GM12878 (cell line): ENCODE results near the gene SNX11. TPM values are rescaled to one million over a fixed set of nuclear protein-coding genes. Genes with fewer than 3 reads are reported as not detected.
A peak's percentile ranks its signal among the peaks of the same experiment; 100 is the strongest.

Experiments used
- ATAC-seq: fragments of 200-7000 bp; cut with Tn5 transposase; 3 replicates; pipeline ENCODE4 v1.9.1; 2020; ENCODE audit warnings: mild to moderate bottlenecking, moderate library complexity
- BruUV-seq: library from RNA; stranded (reverse); fragments of 400-500 nt; replicated peaks from 2 replicates; lab custom pipeline; 2021; lab: Mats Ljungman, UMichigan
- CTCF ChIA-PET: fragments of 300-600 bp; sonication (Branson Sonifier 250); formaldehyde crosslinking; extraction: SDS; loops from one replicate; lab custom pipeline; 2021; ENCODE audit warnings: inconsistent platforms; lab: Yijun Ruan, JAX
- POLR2A ChIA-PET: fragments of 350-600 bp; formaldehyde crosslinking; extraction: SDS; loops from one replicate; lab custom pipeline; 2021; ENCODE audit warnings: inconsistent platforms; lab: Charles Lee
- RAD21 ChIA-PET: fragments of 300-600 bp; sonication (Branson Sonifier 250); formaldehyde crosslinking; loops from one replicate; lab custom pipeline; 2023; ENCODE audit warnings: antibody characterized with exemption; ENCODE audit not compliant: unreplicated experiment; lab: Charles Lee
- SMC1A ChIA-PET: fragments of 300-600 bp; sonication (Branson Sonifier 250); formaldehyde crosslinking; loops from one replicate; lab custom pipeline; 2023; ENCODE audit not compliant: unreplicated experiment, uncharacterized antibody; lab: Charles Lee
- DNase-seq: peaks from one replicate; pipeline ENCODE4 v3.0.0-alpha.2; 2011; ENCODE audit warnings: low read depth, low spot score
- FAIRE-seq: peaks from 3 replicates; lab custom pipeline; 2011; peaks lifted over from hg19 to GRCh38; lab: Jason Lieb, UNC
- H2AFZ ChIP-seq: 2 replicates; pipeline ENCODE4 v1.6.0; 2011; ENCODE audit warnings: low read depth, low read length, control low read depth; ENCODE audit not compliant: control insufficient read depth
- H3K27ac ChIP-seq: 2 replicates; pipeline ENCODE4 v1.5.1; 2011; ENCODE audit warnings: control low read depth; ENCODE audit not compliant: control insufficient read depth, insufficient read depth
- H3K27me3 ChIP-seq, 2 experiments: replicated peaks in 1 of 2; 2 replicates each; pipeline versions ENCODE4 v1.6.0 to v1.6.1; 2011; ENCODE audit warnings: low read length in 1 of 2; ENCODE audit not compliant: control insufficient read depth in 2 of 2, insufficient read depth in 2 of 2
- H3K36me3 ChIP-seq, 2 experiments: 2 replicates each; pipeline ENCODE4 v1.5.1; 2011; ENCODE audit warnings: low read length in 1 of 2; ENCODE audit not compliant: control insufficient read depth in 2 of 2, insufficient read depth in 2 of 2
- H3K4me1 ChIP-seq: 2 replicates; pipeline ENCODE4 v1.6.1; 2011; ENCODE audit warnings: mild to moderate bottlenecking, low read length, moderate library complexity, mixed read lengths; ENCODE audit not compliant: control insufficient read depth, insufficient read depth
- H3K4me2 ChIP-seq: 2 replicates; pipeline ENCODE4 v1.6.0; 2011; ENCODE audit warnings: control low read depth; ENCODE audit not compliant: control insufficient read depth, insufficient read depth
- H3K4me3 ChIP-seq: fragments of 200-600 bp; sonication (generic); 2 replicates; pipeline ENCODE4 v1.5.1; 2016
- H3K79me2 ChIP-seq: 2 replicates; pipeline ENCODE4 v1.6.0; 2011; ENCODE audit warnings: low read length; ENCODE audit not compliant: control insufficient read depth, insufficient read depth
- H3K9ac ChIP-seq: 2 replicates; pipeline ENCODE4 v1.8.0; 2011; ENCODE audit warnings: low read length, control low read depth, mixed read lengths; ENCODE audit not compliant: control insufficient read depth, insufficient read depth
- H3K9me3 ChIP-seq: replicated peaks from 3 replicates; pipeline ENCODE4 v1.5.1; 2011; ENCODE audit warnings: mild to moderate bottlenecking, low read length; ENCODE audit not compliant: control insufficient read depth, insufficient read depth
- H4K20me1 ChIP-seq: 2 replicates; pipeline ENCODE4 v1.6.0; 2011; ENCODE audit not compliant: control insufficient read depth, insufficient read depth
- LARP7 ChIP-seq: fragments of 450-650 bp; IDR thresholded peaks from 2 replicates; pipeline ENCODE4 v1.6.1; 2017; ENCODE audit warnings: mild to moderate bottlenecking
- POU2F2 ChIP-seq: IDR thresholded peaks from 3 replicates; pipeline ENCODE4 v1.6.1; 2011; ENCODE audit warnings: low read depth, mild to moderate bottlenecking, low read length, borderline replicate concordance
- SMARCA5 ChIP-seq: fragments of 450-650 bp; IDR thresholded peaks from 2 replicates; pipeline ENCODE4 v1.6.1; 2017; ENCODE audit warnings: mild to moderate bottlenecking
- WGBS: methylation state at CpG from one replicate; pipeline ENCODE4 v1.1.6; 2016; ENCODE audit warnings: low lambda C conversion rate; ENCODE audit not compliant: insufficient replicate concordance, insufficient coverage; ENCODE audit errors: missing lambda C conversion rate; 5-methylcytosine and 5-hydroxymethylcytosine counted together
- in situ Hi-C: fragments of 300-500 bp; cut with MboI; formaldehyde crosslinking; loops from 9 replicates; pipeline ENCODE4 v1.14.3; 2018; ENCODE audit warnings: mixed read lengths
- intact Hi-C: fragments of 100-400 bp; cut with micrococcal nuclease; formaldehyde crosslinking; loops from one replicate; pipeline ENCODE4 v1.14.2; 2022; ENCODE audit not compliant: unreplicated experiment
- polyA plus RNA-seq, 11 experiments: library from polyadenylated mRNA; depleted of rRNA in 4 of 11; unstranded in 6 of 11; stranded (reverse) in 5 of 11; fragments of >200 nt; fragmentation: Nextera tagmentation in 4 of 11; fragmentation: Illumina TruSeq in 1 of 11; extraction: Ambion mirVana in 4 of 11; extraction: Trizol in 1 of 11; gene quantifications; 1 replicate in 1 of 11; 2 replicates in 10 of 11; pipeline versions ENCODE4 v1.2.1 to v1.2.3, GENCODE V29; 2011 to 2016; ENCODE audit warnings: inconsistent platforms in 2 of 11, missing spikeins in 2 of 11, low read depth in 1 of 11
- total RNA-seq, 4 experiments: library from RNA; depleted of rRNA in 3 of 4; stranded (reverse); fragments of >200 nt in 3 of 4; fragmentation: Illumina TruSeq in 1 of 4; extraction: Trizol in 1 of 4; gene quantifications; 2 replicates each; pipeline versions ENCODE4 v1.2.1 to v1.2.3, GENCODE V29; 2013 to 2021
- TF ChIP-seq, protein P1 (sequence below): fragments of 450-650 bp; IDR thresholded peaks from 2 replicates; pipeline ENCODE4 v1.6.1; 2017; ENCODE audit warnings: antibody characterized with exemption, mild to moderate bottlenecking, moderate library complexity

The SNX11 gene
- total and polyA plus RNA-seq, 10 of the 15 experiments (the other 5 are each of a cell fraction or from before 2014, with no cell fraction given) = 34.2 to 127 (median 61.8) TPM

DNA sequence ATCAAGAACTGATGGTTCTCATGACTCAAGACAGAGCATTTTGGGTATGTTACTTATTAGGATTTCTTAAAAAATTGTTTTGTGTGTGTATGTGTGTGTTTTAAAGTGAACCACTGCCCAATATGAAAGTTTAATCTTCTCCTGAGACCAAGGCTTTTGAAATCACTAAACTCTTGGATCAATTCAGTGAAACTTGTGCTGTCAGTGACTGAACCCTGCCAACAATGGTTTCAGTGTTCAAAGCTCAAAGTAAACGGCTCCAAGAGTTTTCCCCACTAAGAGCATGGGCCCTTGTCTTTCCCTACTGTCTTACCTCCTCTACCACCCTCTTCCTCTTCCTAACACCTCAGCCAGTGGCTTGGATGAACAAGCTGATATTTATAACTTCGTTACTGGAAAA is 37.4 kb upstream of the SNX11 start:
- in situ Hi-C loops (no loop called here), intact Hi-C loops (no loop called here)
- Histone ChIP-seq H2AFZ (no peak overlapping the region), H3K27ac (no peak overlapping the region), H3K9me3 (no peaks in the 10 kb centered on the region), H3K9ac (no peak overlapping the region), H4K20me1 (no peaks in the 10 kb centered on the region), H3K27me3 (no peaks in the 10 kb centered on the region), H3K79me2 (no peaks in the 10 kb centered on the region), H3K4me2 (no peak overlapping the region), H3K4me3 (no peak overlapping the region), H3K36me3 (peaks cover 4 to 17% of the 10 kb centered on the region in 2 experiments; a peak in 3 of 4 replicates), H3K4me1 (no peaks in the 10 kb centered on the region)
- 87% methylated on average over 2 of the region's 2 CpGs for WGBS
- TSS peak; percentile 95 for BruUV-seq
- ChIA-PET RAD21 (no interaction called here), POLR2A (interaction anchor here (0.5 kb wide), 2 partner anchors 8 to 22 kb away, joined by 3 to 6 read pairs; partner anchors contain the start of gene NFE2L1), SMC1A (interaction anchor here (0.7 kb wide), 1 partner anchor 12 kb away, joined by 3 read pairs; no protein-coding TSS in a partner anchor), CTCF (interaction anchor here (1.1 to 3.9 kb wide), 2 partner anchors 10 to 45 kb away, joined by 3 to 32 read pairs; no protein-coding TSS in a partner anchor)
- FAIRE-seq = no peak
- TF ChIP-seq SMARCA5 (no peak), LARP7 (no peak), POU2F2 (no peak)
- TF ChIP-seq, protein P1, sequence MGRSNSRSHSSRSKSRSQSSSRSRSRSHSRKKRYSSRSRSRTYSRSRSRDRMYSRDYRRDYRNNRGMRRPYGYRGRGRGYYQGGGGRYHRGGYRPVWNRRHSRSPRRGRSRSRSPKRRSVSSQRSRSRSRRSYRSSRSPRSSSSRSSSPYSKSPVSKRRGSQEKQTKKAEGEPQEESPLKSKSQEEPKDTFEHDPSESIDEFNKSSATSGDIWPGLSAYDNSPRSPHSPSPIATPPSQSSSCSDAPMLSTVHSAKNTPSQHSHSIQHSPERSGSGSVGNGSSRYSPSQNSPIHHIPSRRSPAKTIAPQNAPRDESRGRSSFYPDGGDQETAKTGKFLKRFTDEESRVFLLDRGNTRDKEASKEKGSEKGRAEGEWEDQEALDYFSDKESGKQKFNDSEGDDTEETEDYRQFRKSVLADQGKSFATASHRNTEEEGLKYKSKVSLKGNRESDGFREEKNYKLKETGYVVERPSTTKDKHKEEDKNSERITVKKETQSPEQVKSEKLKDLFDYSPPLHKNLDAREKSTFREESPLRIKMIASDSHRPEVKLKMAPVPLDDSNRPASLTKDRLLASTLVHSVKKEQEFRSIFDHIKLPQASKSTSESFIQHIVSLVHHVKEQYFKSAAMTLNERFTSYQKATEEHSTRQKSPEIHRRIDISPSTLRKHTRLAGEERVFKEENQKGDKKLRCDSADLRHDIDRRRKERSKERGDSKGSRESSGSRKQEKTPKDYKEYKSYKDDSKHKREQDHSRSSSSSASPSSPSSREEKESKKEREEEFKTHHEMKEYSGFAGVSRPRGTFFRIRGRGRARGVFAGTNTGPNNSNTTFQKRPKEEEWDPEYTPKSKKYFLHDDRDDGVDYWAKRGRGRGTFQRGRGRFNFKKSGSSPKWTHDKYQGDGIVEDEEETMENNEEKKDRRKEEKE = no peak
- no peak for ATAC-seq
- no peak for DNase-seq
